Adrenal gland (tissue), 12 donors: ENCODE data around the gene GALNT5. TPM values are rescaled to one million over a fixed set of nuclear protein-coding genes. Genes with fewer than 3 reads are reported as not detected.

Experiments used
- DNase-seq, 7 donors: peaks; one replicate each; pipeline ENCODE4 v3.0.0-alpha.2; 2019 to 2020
- H3K27ac ChIP-seq, 5 donors: fragments of 200-600 bp; sonication (generic) in 4 of 5; 1 replicate in 3 of 5; 2 replicates in 2 of 5; pipeline versions ENCODE4 v1.5.1 to v1.8.0; 2016 to 2020; ENCODE audit warnings: mild to moderate bottlenecking in 1 of 5
- H3K27me3 ChIP-seq: fragments of 200-600 bp; 2 replicates; pipeline ENCODE4 v1.8.0; 2021
- H3K36me3 ChIP-seq, 2 donors: fragments of 200-600 bp; replicated peaks in 1 of 2; 1 replicate in 1 of 2; 2 replicates in 1 of 2; pipeline versions ENCODE4 v1.5.1 to v1.8.0; 2018 to 2022
- H3K4me1 ChIP-seq, 2 donors: fragments of 200-600 bp; replicated peaks in 1 of 2; 1 replicate in 1 of 2; 2 replicates in 1 of 2; pipeline versions ENCODE4 v1.5.1 to v1.8.0; 2018 to 2021
- H3K4me3 ChIP-seq, 4 donors: fragments of 200-600 bp; sonication (generic) in 3 of 4; one replicate each; pipeline ENCODE4 v1.5.1; 2016 to 2018
- H3K9me3 ChIP-seq, 3 donors: fragments of 200-600 bp; sonication (generic) in 1 of 3; replicated peaks in 1 of 3; 1 replicate in 2 of 3; 2 replicates in 1 of 3; pipeline versions ENCODE4 v1.5.1 to v1.8.0; 2016 to 2021
- POLR2A ChIP-seq, 2 donors: fragments of 450-650 bp; IDR thresholded peaks; one replicate each; pipeline ENCODE4 v1.6.1; 2017; ENCODE audit warnings: antibody characterized with exemption in 2 of 2, mild to moderate bottlenecking in 2 of 2, moderate library complexity in 1 of 2
- WGBS, 4 donors: extraction: QIAGEN DNeasy Blood & Tissue Kit in 2 of 4; methylation state at CpG; one replicate each; pipeline versions ENCODE4 v1.1.5 to v1.1.7; 2013 to 2017; 5-methylcytosine and 5-hydroxymethylcytosine counted together
- intact Hi-C, 2 donors: fragments of 100-400 bp; cut with DNase I; formaldehyde crosslinking; loops; one replicate each; pipeline versions ENCODE4 v1.14.1 to v1.15.0; 2022 to 2023
- polyA plus RNA-seq, 3 donors: library from polyadenylated mRNA; stranded (reverse); fragments of 200-250 nt in 2 of 3; fragments of 350-450 nt in 1 of 3; fragmentation: Illumina TruSeq in 1 of 3; extraction: RNeasy Lipid Tissue Mini Kit (QIAGEN cat#74804) in 1 of 3; gene quantifications; one replicate each; pipeline ENCODE4 v1.2.3, GENCODE V29; 2013 to 2014
- total RNA-seq, 9 donors: library from RNA; depleted of rRNA in 4 of 9; stranded (reverse); fragments of >200 nt in 4 of 9; fragments of 120-200 nt in 1 of 9; fragmentation: NEBNext Ultra II Directional in 1 of 9; extraction: Animal tissue kit (Norgen Biotek cat#: 25700) in 1 of 9; gene quantifications; one replicate each; pipeline versions ENCODE4 v1.1.0 to v1.2.4, GENCODE V29; 2013 to 2023
- TF ChIP-seq, protein P1 (sequence below), 6 experiments: fragments of 450-650 bp in 4 of 6; fragments of 200-600 bp in 2 of 6; sonication (generic) in 1 of 6; IDR thresholded peaks; 1 replicate in 5 of 6; 2 replicates in 1 of 6; pipeline versions ENCODE4 v1.5.1 to v1.8.0; 2016 to 2021; ENCODE audit warnings: antibody characterized with exemption in 6 of 6, mild to moderate bottlenecking in 2 of 6, moderate library complexity in 1 of 6
- donor health status: healthy with polysubstance abuse.
- donor health status: Bipolar disorder and iron deficiency.
- donor health status: DM: yes; HTN: yes; CAD: no.
- donor health status: DM: no; HTN: no; CAD: no.
- donor health status: DM: no; HTN: no; CAD: no.
- donor health status: DM: yes; HTN: yes; CAD: no.

Gene GALNT5
- total and polyA plus RNA-seq, 12 donors, result under 0.01 to 0.22 (median 0.07) TPM; not detected in 3

DNA sequence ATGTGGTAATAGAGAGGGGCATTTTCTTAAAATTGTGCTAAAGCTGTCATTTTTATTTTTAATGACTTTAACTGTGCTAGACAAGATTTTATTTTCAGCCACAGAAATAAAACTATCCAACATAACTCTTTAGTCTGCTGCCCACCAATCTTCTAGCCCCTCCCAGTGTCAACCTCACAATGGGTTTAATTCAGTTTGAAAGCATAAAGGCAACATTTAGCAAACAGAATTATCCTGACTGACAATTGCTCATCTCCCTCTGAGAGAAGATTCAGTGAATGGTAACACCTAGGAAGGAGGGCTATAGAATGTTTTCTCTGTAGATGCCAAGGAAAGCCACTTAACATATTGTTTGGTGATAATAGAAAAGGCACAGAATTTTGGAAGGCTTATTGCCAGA is 62.9 kb downstream of the GALNT5 start:
- Histone ChIP-seq H3K36me3 (no peaks in the 10 kb centered on the region), H3K9me3 (no peaks in the 10 kb centered on the region), H3K27me3 (no peaks in the 10 kb centered on the region), H3K27ac (no peak overlapping the region), H3K4me1 (no peaks in the 10 kb centered on the region), H3K4me3 (no peak overlapping the region)
- TF ChIP-seq POLR2A (IDR thresholded peaks at IDR 0.05), result no peak
- TF ChIP-seq, protein P1, sequence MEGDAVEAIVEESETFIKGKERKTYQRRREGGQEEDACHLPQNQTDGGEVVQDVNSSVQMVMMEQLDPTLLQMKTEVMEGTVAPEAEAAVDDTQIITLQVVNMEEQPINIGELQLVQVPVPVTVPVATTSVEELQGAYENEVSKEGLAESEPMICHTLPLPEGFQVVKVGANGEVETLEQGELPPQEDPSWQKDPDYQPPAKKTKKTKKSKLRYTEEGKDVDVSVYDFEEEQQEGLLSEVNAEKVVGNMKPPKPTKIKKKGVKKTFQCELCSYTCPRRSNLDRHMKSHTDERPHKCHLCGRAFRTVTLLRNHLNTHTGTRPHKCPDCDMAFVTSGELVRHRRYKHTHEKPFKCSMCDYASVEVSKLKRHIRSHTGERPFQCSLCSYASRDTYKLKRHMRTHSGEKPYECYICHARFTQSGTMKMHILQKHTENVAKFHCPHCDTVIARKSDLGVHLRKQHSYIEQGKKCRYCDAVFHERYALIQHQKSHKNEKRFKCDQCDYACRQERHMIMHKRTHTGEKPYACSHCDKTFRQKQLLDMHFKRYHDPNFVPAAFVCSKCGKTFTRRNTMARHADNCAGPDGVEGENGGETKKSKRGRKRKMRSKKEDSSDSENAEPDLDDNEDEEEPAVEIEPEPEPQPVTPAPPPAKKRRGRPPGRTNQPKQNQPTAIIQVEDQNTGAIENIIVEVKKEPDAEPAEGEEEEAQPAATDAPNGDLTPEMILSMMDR (IDR thresholded peaks at IDR 0.05), result no peak
- no peak for DNase-seq
- intact Hi-C loops, result loop anchor here in 1 of 2 donors (10.0 kb wide), 1 partner anchor 694 kb away; no protein-coding TSS in a partner anchor

DNA sequence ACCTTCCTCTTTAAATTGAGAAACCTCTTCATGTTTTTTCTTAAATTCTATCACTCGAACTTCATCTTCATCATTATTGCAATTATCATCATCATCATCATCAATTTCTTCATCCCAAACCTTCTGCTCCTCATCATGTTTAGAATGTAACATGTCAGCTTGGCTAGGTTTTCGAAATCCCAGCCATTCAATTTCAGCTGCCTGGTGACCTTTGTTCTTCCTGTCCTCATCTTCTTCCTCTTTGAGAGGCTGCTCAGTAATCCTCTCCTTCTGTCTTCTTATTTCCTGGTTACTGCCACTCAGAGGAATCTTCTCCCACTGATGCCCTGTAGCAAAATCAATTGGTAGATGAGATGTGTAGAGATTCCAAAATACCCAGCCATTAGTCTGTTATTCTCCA is 64.0 kb downstream of the GALNT5 start:
- no peak for DNase-seq
- whole genome bisulfite sequencing, 4 donors, result 47 to 55% (median 50%) methylated on average over 2 of the region's 2 CpGs
- TF ChIP-seq, protein P1 (IDR thresholded peaks at IDR 0.05), result no peak
- no peak for TF ChIP-seq POLR2A (IDR thresholded peaks at IDR 0.05)
- H3K27me3 ChIP-seq, result no peaks in the 10 kb centered on the region
- H3K36me3 ChIP-seq, result no peaks in the 10 kb centered on the region
- intact Hi-C loops, result loop anchor here in 1 of 2 donors (10.0 kb wide), 1 partner anchor 693 kb away; no protein-coding TSS in a partner anchor
- H3K27ac ChIP-seq, result no peak overlapping the region
- H3K9me3 ChIP-seq, result no peaks in the 10 kb centered on the region
- H3K4me3 ChIP-seq, result no peak overlapping the region
- H3K4me1 ChIP-seq, result no peaks in the 10 kb centered on the region

DNA sequence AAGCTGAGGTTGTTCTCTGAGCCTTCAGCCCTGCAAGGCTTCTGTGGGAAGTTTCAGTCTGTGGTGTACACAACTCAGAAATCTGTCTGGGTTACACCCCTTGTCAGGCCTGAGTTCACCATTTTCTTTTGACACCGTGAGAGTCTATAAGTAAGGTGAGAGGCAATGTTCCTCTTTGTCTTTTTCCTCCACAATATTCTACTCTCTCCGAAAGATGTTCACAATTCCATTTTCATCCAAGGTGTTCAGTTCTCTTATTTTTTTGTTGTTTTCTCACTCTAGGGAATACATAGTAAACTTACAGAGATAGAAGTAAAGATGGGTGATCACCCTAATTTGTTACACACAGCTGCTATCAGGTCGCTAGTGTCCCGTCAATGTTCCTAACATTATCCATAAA is 64.9 kb downstream of the GALNT5 start:
- H3K4me1 ChIP-seq, result no peaks in the 10 kb centered on the region
- H3K27ac ChIP-seq, result no peak overlapping the region
- no peak for TF ChIP-seq POLR2A (IDR thresholded peaks at IDR 0.05)
- TF ChIP-seq, protein P1 (IDR thresholded peaks at IDR 0.05), result no peak
- no peak overlapping the region for H3K4me3 ChIP-seq
- 72 to 82% (median 79%) methylated on average over 4 of the region's 4 CpGs for WGBS, 4 donors
- no peaks in the 10 kb centered on the region for H3K36me3 ChIP-seq
- intact Hi-C loops, result loop anchor here in 1 of 2 donors (10.0 kb wide), 1 partner anchor 692 kb away; no protein-coding TSS in a partner anchor
- DNase-seq, result no peak
- no peaks in the 10 kb centered on the region for H3K27me3 ChIP-seq
- H3K9me3 ChIP-seq, result no peaks in the 10 kb centered on the region

DNA sequence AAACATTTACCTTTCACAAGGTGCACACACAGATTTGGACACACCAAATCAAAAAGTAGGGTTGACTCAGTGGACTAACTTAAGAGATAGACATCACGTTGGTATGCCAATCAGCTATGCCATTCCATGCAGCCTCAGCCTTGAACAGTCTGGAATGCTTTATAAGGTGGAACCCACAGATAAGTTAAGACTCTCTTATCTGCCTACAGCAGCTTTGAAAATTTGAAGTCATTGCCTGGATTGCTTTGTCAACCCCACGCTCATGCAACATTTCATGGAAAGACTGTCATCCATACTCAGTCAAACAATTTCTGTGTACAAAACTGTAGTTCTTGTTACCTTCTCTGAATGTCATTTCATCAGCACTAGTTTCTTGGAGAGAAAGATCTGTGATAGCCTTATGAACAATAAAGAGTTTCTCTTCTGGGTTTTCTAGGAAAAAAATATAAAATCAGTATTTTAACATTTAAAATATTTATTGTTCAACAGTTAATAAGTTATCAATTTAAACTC is 66.9 kb downstream of the GALNT5 start:
- H3K4me1 ChIP-seq, result no peaks in the 10 kb centered on the region
- DNase-seq, result no peak
- TF ChIP-seq, protein P1 (IDR thresholded peaks at IDR 0.05), result no peak
- no peak for TF ChIP-seq POLR2A (IDR thresholded peaks at IDR 0.05)
- 54 to 65% (median 58%) methylated on average over 2 of the region's 2 CpGs for WGBS, 4 donors
- no peaks in the 10 kb centered on the region for H3K36me3 ChIP-seq
- no peak overlapping the region for H3K27ac ChIP-seq
- no peaks in the 10 kb centered on the region for H3K9me3 ChIP-seq
- intact Hi-C loops, result loop anchor here in 1 of 2 donors (10.0 kb wide), 1 partner anchor 690 kb away; no protein-coding TSS in a partner anchor
- H3K27me3 ChIP-seq, result no peaks in the 10 kb centered on the region
- H3K4me3 ChIP-seq, result no peak overlapping the region
